HepG2 (cell line): ENCODE results near the gene ECSCR. TPM values are rescaled to one million over a fixed set of nuclear protein-coding genes. Genes with fewer than 3 reads are reported as not detected.
"Not testable (repeated sequence)": the region's sequence is repeated elsewhere in the genome, so short reads cannot be mapped to it uniquely, and the experiment has no call there.

Experiments used
- ATAC-seq: fragments of 200-7000 bp; cut with Tn5 transposase; 3 replicates; pipeline ENCODE4 v1.9.1; 2020; ENCODE audit warnings: mild to moderate bottlenecking, moderate library complexity
- BruUV-seq: library from RNA; stranded (reverse); fragments of 400-500 nt; replicated peaks from 2 replicates; lab custom pipeline; 2021; lab: Mats Ljungman, UMichigan
- CTCF ChIA-PET: fragments of 300-600 bp; formaldehyde crosslinking; extraction: SDS; loops from one replicate; lab custom pipeline; 2021; ENCODE audit warnings: low total read pairs, inconsistent platforms, low intra/inter-chr PET ratio; lab: Yijun Ruan, JAX
- POLR2A ChIA-PET: fragments of 350-600 bp; sonication (Branson Sonifier 250); formaldehyde crosslinking; loops from one replicate; lab custom pipeline; 2020; ENCODE audit warnings: antibody characterized with exemption, inconsistent platforms; lab: Yijun Ruan, JAX
- DNase-seq: peaks from one replicate; pipeline ENCODE4 v3.0.0-alpha.2; 2015; ENCODE audit warnings: low spot score
- FAIRE-seq: peaks from 3 replicates; lab custom pipeline; 2011; peaks lifted over from hg19 to GRCh38; lab: Jason Lieb, UNC
- H2AFZ ChIP-seq: one replicate; pipeline ENCODE4 v1.6.1; 2011; ENCODE audit warnings: low read length, inconsistent platforms
- H3K27ac ChIP-seq: fragments of 300-600 bp; 3 replicates; pipeline ENCODE4 v1.8.0; 2011; ENCODE audit warnings: mixed run types, mild to moderate bottlenecking, mixed read lengths, low read length, inconsistent platforms; ENCODE audit not compliant: insufficient read depth; ENCODE audit errors: extremely low read length
- H3K27me3 ChIP-seq, 2 experiments: fragments of 200-600 bp in 1 of 2; 2 replicates in 1 of 2; 3 replicates in 1 of 2; pipeline versions ENCODE4 v1.6.0 to v1.8.0; 2011; ENCODE audit warnings: low read length in 2 of 2, mild to moderate bottlenecking in 2 of 2, moderate library complexity in 2 of 2, inconsistent platforms in 1 of 2; ENCODE audit not compliant: insufficient read depth in 2 of 2, control insufficient read depth in 1 of 2
- H3K36me3 ChIP-seq, 2 experiments: fragments of 200-600 bp in 1 of 2; replicated peaks in 1 of 2; 2 replicates in 1 of 2; 3 replicates in 1 of 2; pipeline versions ENCODE4 v1.5.1 to v1.8.0; 2011; ENCODE audit warnings: low read length in 2 of 2, inconsistent platforms in 1 of 2; ENCODE audit not compliant: insufficient read depth in 2 of 2, control insufficient read depth in 1 of 2
- H3K4me1 ChIP-seq: 2 replicates; pipeline ENCODE4 v1.5.1; 2012; ENCODE audit warnings: low read length, inconsistent platforms; ENCODE audit not compliant: insufficient read depth
- H3K4me2 ChIP-seq: 2 replicates; pipeline ENCODE4 v1.6.0; 2011; ENCODE audit warnings: low read depth, low read length, inconsistent platforms
- H3K4me3 ChIP-seq, 3 experiments: fragments of 200-600 bp in 1 of 3; sonication (generic), shearing (Covaris generic) in 1 of 3; replicated peaks in 1 of 3; 2 replicates each; pipeline ENCODE4 v1.5.1; 2011 to 2016; ENCODE audit warnings: low read length in 3 of 3, inconsistent platforms in 2 of 3, low read depth in 2 of 3, mild to moderate bottlenecking in 2 of 3, control low read depth in 1 of 3, mixed read lengths in 1 of 3; ENCODE audit not compliant: insufficient read depth in 1 of 3
- H3K79me2 ChIP-seq: one replicate; pipeline ENCODE4 v1.6.1; 2011; ENCODE audit warnings: low read length, inconsistent platforms; ENCODE audit not compliant: insufficient read depth
- H3K9ac ChIP-seq: 2 replicates; pipeline ENCODE4 v1.6.0; 2011; ENCODE audit warnings: mild to moderate bottlenecking, low read depth, low read length, inconsistent platforms; ENCODE audit not compliant: insufficient read depth
- H3K9me3 ChIP-seq: 2 replicates; pipeline ENCODE4 v1.5.1; 2012; ENCODE audit warnings: mild to moderate bottlenecking, low read length
- H4K20me1 ChIP-seq: 2 replicates; pipeline ENCODE4 v1.6.0; 2011; ENCODE audit warnings: inconsistent platforms, mild to moderate bottlenecking, low read length, moderate library complexity; ENCODE audit not compliant: insufficient read depth
- FOXP4 ChIP-seq: sonication (generic); formaldehyde crosslinking; IDR thresholded peaks from 2 replicates; pipeline ENCODE4 v1.4.0; 2020; ENCODE audit warnings: missing genetic modification reagents
- ISL2 ChIP-seq: sonication (generic); formaldehyde crosslinking; IDR thresholded peaks from 2 replicates; pipeline ENCODE4 v1.5.0; 2020; ENCODE audit warnings: missing genetic modification reagents
- NFRKB ChIP-seq: fragments of 450-650 bp; IDR thresholded peaks from 2 replicates; pipeline ENCODE4 v1.6.1; 2017
- NR3C1 ChIP-seq: sonication (generic); formaldehyde crosslinking; IDR thresholded peaks from 2 replicates; pipeline ENCODE4 v1.4.0; 2020; ENCODE audit warnings: missing genetic modification reagents
- SPEN ChIP-seq: sonication (generic); formaldehyde crosslinking; IDR thresholded peaks from 2 replicates; pipeline ENCODE4 v1.5.1; 2020; ENCODE audit warnings: low read depth, mild to moderate bottlenecking, missing genetic modification reagents
- THAP11 ChIP-seq: IDR thresholded peaks from 2 replicates; pipeline ENCODE4 v1.6.1; 2016; ENCODE audit warnings: missing biosample characterization, missing genetic modification reagents
- ZMYM2 ChIP-seq: sonication (generic); formaldehyde crosslinking; IDR thresholded peaks from 2 replicates; pipeline ENCODE4 v1.8.0; 2022; ENCODE audit warnings: mild to moderate bottlenecking, missing genetic modification reagents
- WGBS: methylation state at CpG from one replicate; pipeline ENCODE4 v1.1.6; 2017; ENCODE audit warnings: low lambda C conversion rate; 5-methylcytosine and 5-hydroxymethylcytosine counted together
- in situ Hi-C: cut with HindIII; loops from 2 replicates; pipeline ENCODE4 v1.10.0; 2017; ENCODE audit warnings: low pct_unique_long_range_greater_than_20kb; ENCODE audit not compliant: extremely low pct_ligation_motif_present
- intact Hi-C: fragments of 100-400 bp; cut with micrococcal nuclease; formaldehyde crosslinking; loops from one replicate; pipeline ENCODE4 v1.10.0; 2022; ENCODE audit not compliant: unreplicated experiment
- polyA plus RNA-seq, 8 experiments: library from polyadenylated mRNA; depleted of rRNA in 3 of 8; stranded (reverse) in 7 of 8; unstranded in 1 of 8; fragments of >200 nt; fragmentation: Illumina TruSeq in 4 of 8; extraction: Trizol in 4 of 8; gene quantifications; 2 replicates each; pipeline versions ENCODE4 v1.2.1 to v1.2.3, GENCODE V29; 2011 to 2016; ENCODE audit warnings: low read depth in 4 of 8, missing spikeins in 1 of 8, mixed read lengths in 1 of 8; ENCODE audit not compliant: insufficient read depth in 1 of 8
- total RNA-seq, 5 experiments: library from RNA; depleted of rRNA; stranded (reverse); fragments of >200 nt; fragmentation: Illumina TruSeq; extraction: Trizol; gene quantifications; 2 replicates each; pipeline ENCODE4 v1.2.3, GENCODE V29; 2016; ENCODE audit warnings: low read depth in 1 of 5

ECSCR gene
- total and polyA plus RNA-seq, 2 of the 13 experiments (the other 11 are each of a cell fraction or from before 2014, with no cell fraction given) = 0.18 TPM; not detected in 1

GRCh38 chr5:139409116-139409515 lies 53.4 kb downstream of the ECSCR start:
- H3K4me2 ChIP-seq, H2AFZ ChIP-seq, ATAC-seq, H3K27me3 ChIP-seq, DNase-seq, intact Hi-C loops, H3K4me3 ChIP-seq, H3K79me2 ChIP-seq, H3K36me3 ChIP-seq, H3K9ac ChIP-seq, H3K27ac ChIP-seq, FAIRE-seq, BruUV-seq, CTCF ChIA-PET, H3K9me3 ChIP-seq, in situ Hi-C loops, POLR2A ChIA-PET, H4K20me1 ChIP-seq: not testable (repeated sequence)
- 69% methylated on average over 2 of the region's 5 CpGs for WGBS
- peaks cover 42% of the 10 kb centered on the region for H3K4me1 ChIP-seq

- ChIA-PET POLR2A (no interaction called here), CTCF (no interaction called here)
- 85% methylated on average over 7 of the region's 7 CpGs for WGBS
- no TSS peak for BruUV-seq
- Histone ChIP-seq H3K4me1 (peaks cover 46% of the 10 kb centered on the region), H3K9ac (no peak overlapping the region), H3K27ac (no peak overlapping the region), H3K79me2 (peaks cover 2% of the 10 kb centered on the region), H3K4me2 (no peak overlapping the region), H3K9me3 (no peaks in the 10 kb centered on the region), H3K36me3 (no peaks in the 10 kb centered on the region), H4K20me1 (no peaks in the 10 kb centered on the region), H3K27me3 (no peaks in the 10 kb centered on the region), H2AFZ (no peak overlapping the region), H3K4me3 (no peak overlapping the region)
- FAIRE-seq (no peak), ATAC-seq (no peak), DNase-seq (no peak)
- TF ChIP-seq SPEN (CRISPR knock-in tag) (no peak), NFRKB (no peak), NR3C1 (no peak), ZMYM2 (CRISPR knock-in tag) (no peak), THAP11 (CRISPR knock-in tag) (no peak), FOXP4 (CRISPR knock-in tag) (no peak), ISL2 (CRISPR knock-in tag) (no peak)
- in situ Hi-C loops = no loop called here
- intact Hi-C loops = no loop called here
These were observed 54.4 kb downstream of the ECSCR start for GRCh38 chr5:139408191-139408590.
